Stimulated activated CD4-positive, alpha-beta T cell treated with anti-CD3 and anti-CD28 coated beads, Interleukin-4, amount 100 ng/mL, for 24 hours (primary cell): ENCODE results near the gene EVA1A.

Source experiments
- DNase-seq: peaks from one replicate; pipeline ENCODE4 v3.0.0-alpha.2; 2020

Gene EVA1A

GRCh38 chr2:75562513-75562864, 1.8 kb upstream of the EVA1A start:
- no peak for DNase-seq

GRCh38 chr2:75561566-75562512, 1.1 kb upstream of the EVA1A start:
- no peak for DNase-seq

DNA sequence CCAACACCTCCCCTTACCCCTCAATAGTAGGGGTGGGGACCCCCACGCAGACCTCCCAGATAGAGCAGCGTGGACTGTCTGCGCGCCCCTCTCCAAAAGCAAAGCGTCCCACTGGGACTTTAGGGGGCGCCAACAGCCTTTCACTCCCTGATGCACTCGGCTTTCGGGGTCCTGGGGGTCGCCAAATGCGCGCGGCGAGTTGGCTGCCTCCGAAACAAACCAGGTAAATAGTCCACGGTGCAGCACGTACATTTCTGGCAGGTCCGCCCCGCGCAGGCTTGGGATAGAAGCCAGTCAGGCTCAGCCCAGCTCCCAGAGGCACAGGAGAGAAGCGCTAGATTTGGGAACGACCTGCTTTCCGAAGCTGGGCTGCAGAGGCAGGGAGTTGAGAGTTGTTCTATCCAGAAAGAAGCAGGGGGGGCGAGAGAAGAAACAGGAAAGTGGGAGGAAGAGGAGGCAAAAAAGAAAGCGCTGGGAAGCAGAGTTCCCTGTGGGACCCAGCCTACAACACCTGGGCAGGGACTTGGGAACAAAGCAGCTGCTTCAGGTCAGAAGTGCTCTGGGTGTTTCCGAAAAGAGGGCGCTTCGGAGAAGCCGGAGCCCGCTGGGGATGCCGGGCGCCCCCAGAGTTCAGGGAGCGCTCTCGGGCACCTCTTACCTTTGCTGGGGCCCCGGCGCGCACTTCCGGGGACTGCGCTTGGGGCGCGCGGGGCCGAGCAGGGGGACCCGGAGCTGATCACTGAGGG, 544 bp downstream of the EVA1A start:
- DNase-seq, result no peak

GRCh38 chr2:75559680-75560021, 1.1 kb downstream of the EVA1A start:
- no peak for DNase-seq

- DNase-seq, result no peak
These were observed 1.7 kb downstream of the EVA1A start for GRCh38 chr2:75558786-75559679.

- no peak for DNase-seq
These were observed 2.6 kb downstream of the EVA1A start for GRCh38 chr2:75558136-75558535.

- no peak for DNase-seq
These were observed 3.1 kb downstream of the EVA1A start for GRCh38 chr2:75557474-75558133.

DNA sequence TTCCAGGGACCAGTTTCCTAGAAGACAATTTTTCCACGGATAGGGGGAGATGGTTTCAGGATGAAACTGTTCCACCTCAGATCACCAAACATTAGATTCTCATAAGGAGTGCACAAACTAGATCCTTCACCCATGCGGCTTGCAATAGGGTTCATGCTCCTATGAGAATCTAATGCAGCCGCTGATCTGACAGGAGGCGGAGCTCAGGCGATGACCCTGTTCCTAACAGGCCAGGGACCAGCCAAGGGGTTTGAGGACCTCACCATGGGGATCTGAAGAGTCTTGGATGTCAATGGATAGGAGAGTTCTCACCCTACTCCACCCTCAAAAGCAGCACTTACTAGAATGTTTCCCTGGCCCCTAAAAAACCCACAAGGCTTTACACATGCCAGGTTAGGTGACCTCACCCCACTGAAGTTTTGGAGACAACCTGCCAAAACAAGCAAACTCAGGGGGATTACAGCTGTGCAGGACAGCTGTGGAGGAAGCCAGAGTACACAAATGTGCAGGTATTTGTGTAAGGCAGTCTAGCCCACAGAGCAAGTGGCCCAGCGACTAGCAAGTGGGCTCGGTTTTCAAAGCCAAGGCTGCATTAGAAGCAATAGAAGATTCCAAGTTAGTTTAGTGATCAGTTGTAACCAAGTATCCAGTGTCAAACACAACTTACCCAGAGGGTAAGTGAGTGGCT, 3.9 kb downstream of the EVA1A start:
- no peak for DNase-seq

DNA sequence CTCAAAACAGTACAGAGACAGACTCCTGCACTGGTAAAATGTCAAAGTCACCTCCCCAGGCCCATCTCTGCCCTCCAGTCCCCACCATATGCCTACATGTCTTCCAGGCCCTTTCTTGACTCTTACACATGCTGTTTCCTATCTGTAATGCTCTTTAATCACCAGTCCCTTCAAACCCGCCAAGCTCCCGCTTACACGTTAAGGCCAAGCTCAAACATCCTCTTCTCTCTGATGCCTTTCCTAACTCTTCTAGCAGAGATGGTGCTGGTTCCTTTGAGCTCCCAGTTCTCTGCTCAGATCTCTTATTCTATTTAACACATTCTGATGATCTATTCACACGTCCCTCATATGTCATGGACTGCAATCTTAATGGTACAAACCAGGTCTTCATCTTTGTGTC, 5.0 kb downstream of the EVA1A start:
- DNase-seq, result no peak

GRCh38 chr2:75553935-75554531, 6.7 kb downstream of the EVA1A start:
- no peak for DNase-seq

GRCh38 chr2:75552222-75552621, 8.5 kb downstream of the EVA1A start:
- DNase-seq, result no peak

GRCh38 chr2:75551434-75551833, 9.3 kb downstream of the EVA1A start:
- DNase-seq, result no peak

DNA sequence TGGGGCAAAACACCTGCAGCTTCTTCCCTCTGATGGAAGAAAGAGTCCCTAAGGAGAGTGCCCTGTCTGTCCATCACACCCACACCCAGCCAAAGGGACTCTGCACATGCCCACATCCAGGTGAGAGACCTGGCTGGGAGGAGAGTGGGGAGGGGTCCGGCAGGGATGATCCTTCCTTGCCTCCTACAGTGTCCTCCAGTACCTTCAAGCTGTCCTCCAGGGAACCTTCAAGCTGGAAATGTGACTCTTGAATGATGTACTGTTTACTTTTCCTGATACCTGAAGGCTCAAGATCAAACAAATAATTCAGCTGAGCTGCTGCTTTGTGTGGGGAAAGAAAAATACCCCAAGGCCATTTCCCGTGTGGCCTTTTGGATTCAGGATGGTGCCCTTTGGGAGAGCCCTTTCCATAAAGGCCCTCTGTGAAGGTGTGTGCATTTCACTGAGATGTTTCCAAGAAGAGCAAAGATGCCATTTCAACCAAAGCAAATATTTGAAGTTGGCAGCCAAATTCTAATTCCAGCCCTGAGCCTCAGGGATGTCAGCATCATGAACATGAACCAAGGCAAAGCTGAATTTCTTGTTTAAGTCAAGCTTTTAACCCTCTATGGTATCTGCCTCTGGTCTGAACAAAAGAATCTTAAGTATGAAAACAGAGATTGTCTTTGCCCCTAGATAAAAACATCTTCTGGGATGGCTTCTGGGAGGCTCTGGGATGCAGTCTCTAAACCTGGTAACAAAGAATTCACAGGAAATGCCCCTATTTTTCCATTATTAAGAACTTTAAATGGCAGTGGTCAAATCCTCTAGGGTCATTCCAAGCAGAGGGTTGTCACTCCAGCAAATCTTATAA, 11.1 kb downstream of the EVA1A start:
- DNase-seq, result no peak

DNA sequence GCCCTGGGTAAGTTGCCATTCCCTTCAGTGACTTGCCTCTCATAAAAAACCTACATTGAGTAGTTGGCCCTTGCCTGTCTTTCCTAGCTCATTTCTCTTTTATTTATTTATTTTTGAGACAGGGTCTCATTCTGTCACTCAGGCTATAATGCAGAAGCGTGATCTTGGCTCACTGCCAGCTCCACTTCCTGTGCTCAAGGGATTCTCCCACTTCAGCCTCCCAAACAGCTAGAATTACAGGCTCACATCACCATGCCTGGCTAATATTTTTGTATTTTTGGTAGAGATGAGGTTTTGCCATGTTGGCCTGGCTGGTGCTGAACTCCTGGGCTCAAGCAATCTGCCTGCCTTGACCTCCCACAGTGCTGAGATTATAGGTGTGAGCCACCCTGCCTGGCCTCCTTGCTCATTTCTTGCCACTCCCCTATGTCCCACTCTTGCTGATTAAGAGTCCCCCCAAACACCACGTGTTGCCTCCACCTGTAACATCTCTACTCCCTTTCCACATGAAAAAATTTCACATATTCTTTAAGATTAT, 12.6 kb downstream of the EVA1A start:
- no peak for DNase-seq

GRCh38 chr2:75547345-75548035, 13.2 kb downstream of the EVA1A start:
- no peak for DNase-seq

- no peak for DNase-seq
These were observed 14.8 kb downstream of the EVA1A start for GRCh38 chr2:75545922-75546321.

DNA sequence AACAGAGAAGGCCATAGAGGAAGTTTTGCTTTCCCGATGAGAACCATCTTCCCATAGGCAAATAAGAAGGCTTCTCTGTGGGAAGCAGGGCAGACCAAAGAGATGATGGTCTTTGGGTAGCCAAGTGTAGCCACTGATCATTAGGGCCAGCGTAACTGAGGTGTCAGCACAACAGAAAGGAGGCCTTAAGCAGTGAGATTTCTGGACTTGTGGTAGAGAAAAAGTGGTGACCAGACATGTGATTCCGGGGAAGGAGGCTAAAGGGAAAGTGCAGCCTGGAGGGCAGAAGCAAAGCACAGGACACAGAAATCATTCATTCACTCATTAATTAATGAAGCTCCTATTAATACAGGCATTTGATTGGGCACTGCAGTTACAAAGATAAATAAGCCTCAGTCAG, 15.4 kb downstream of the EVA1A start:
- DNase-seq, result no peak

DNA sequence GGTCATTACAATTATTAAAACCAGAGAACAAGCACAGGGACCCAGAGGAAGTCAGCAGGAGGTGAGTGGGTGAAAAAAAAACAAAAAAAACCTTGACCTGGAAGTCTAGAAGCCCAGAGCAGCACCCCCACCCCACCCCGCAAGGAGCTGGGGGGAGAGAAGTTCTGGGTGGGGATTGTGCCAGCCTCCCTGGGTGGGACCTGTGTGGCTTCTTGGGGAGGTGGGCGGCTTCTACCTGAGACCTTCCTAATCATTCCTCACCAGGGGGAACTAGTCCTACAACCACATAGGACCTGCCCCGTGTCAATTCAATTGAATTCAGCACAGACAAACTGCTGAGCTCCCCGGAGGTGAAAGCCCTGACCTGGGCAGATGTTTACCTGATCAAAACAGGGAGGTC, 17.3 kb downstream of the EVA1A start:
- DNase-seq, result no peak

- DNase-seq, result no peak
These were observed 19.3 kb downstream of the EVA1A start for GRCh38 chr2:75541430-75541829.

- no peak for DNase-seq
These were observed 19.7 kb downstream of the EVA1A start for GRCh38 chr2:75540994-75541393.
